Progenitor cell of endocrine pancreas (in vitro differentiated cells): ENCODE measurements around the gene SLC9A7. TPM values are rescaled to one million over a fixed set of nuclear protein-coding genes. Genes with fewer than 3 reads are reported as not detected.

Source experiments
- DNase-seq: peaks from one replicate; pipeline ENCODE4 v3.0.0; 2021; ENCODE audit warnings: low spot score; ENCODE audit not compliant: unreplicated experiment
- H3K27ac Mint-ChIP-seq: 2 replicates; pipeline ENCODE4 v1.8.0; 2021; ENCODE audit warnings: mild to moderate bottlenecking, moderate library complexity, mixed read lengths
- H3K27me3 Mint-ChIP-seq: 2 replicates; pipeline ENCODE4 v1.8.0; 2021; ENCODE audit warnings: mixed read lengths
- H3K36me3 Mint-ChIP-seq: 2 replicates; pipeline ENCODE4 v1.8.0; 2022; ENCODE audit warnings: mixed read lengths; ENCODE audit not compliant: insufficient read depth
- H3K4me1 Mint-ChIP-seq: 2 replicates; pipeline ENCODE4 v1.8.0; 2021; ENCODE audit warnings: low read depth, mixed read lengths
- H3K4me3 Mint-ChIP-seq: 2 replicates; pipeline ENCODE4 v1.8.0; 2021; ENCODE audit warnings: low read depth, mild to moderate bottlenecking, moderate library complexity, mixed read lengths
- H3K9me3 Mint-ChIP-seq: 2 replicates; pipeline ENCODE4 v1.8.0; 2021; ENCODE audit warnings: low read depth, mixed read lengths
- total RNA-seq: library from RNA; stranded (reverse); gene quantifications from 2 replicates; pipeline ENCODE4 v1.2.1, GENCODE V29; 2021
- TF ChIP-seq, protein P1 (sequence below): fragments of 200-600 bp; sonication (generic); IDR thresholded peaks from one replicate; pipeline ENCODE4 v1.5.0; 2021; ENCODE audit warnings: antibody characterized with exemption, mild to moderate bottlenecking; ENCODE audit not compliant: unreplicated experiment

The SLC9A7 gene
- total RNA-seq, 1 donor from 2014 or later, result 9.5 TPM

- DNase-seq, result no peak
- TF ChIP-seq, protein P1, sequence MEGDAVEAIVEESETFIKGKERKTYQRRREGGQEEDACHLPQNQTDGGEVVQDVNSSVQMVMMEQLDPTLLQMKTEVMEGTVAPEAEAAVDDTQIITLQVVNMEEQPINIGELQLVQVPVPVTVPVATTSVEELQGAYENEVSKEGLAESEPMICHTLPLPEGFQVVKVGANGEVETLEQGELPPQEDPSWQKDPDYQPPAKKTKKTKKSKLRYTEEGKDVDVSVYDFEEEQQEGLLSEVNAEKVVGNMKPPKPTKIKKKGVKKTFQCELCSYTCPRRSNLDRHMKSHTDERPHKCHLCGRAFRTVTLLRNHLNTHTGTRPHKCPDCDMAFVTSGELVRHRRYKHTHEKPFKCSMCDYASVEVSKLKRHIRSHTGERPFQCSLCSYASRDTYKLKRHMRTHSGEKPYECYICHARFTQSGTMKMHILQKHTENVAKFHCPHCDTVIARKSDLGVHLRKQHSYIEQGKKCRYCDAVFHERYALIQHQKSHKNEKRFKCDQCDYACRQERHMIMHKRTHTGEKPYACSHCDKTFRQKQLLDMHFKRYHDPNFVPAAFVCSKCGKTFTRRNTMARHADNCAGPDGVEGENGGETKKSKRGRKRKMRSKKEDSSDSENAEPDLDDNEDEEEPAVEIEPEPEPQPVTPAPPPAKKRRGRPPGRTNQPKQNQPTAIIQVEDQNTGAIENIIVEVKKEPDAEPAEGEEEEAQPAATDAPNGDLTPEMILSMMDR, result no peak
- peak overlapping the region; percentile 70 for H3K27ac Mint-ChIP-seq
- no peaks in the 10 kb centered on the region for H3K27me3 Mint-ChIP-seq
- peak overlapping the region; percentile 82 for H3K4me3 Mint-ChIP-seq
- peaks cover 6% of the 10 kb centered on the region for H3K9me3 Mint-ChIP-seq
- peaks cover 11% of the 10 kb centered on the region for H3K4me1 Mint-ChIP-seq
- H3K36me3 Mint-ChIP-seq, result no peaks in the 10 kb centered on the region
Observed at GRCh38 chrX:46758163-46758955, 559 bp downstream of the SLC9A7 start.

DNA sequence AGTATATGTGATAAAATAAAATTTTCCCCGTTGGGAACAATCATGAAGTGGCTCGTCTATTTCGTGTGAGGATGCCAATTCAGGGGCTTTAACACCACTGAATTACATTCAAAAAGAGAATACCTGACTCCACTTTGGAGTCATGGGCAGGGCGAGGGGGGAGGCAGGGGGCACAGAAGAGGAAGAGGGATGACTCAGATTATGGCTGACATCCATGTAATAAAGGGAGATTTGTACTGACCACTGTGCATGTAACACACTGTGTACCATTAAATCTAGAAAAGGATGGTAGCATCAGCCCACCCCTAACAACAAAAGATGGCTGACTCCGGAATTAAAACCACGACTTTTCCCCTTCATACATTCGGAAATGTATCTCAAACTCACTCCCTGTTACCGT lies 1.3 kb downstream of the SLC9A7 start:
- peaks cover 6% of the 10 kb centered on the region for H3K9me3 Mint-ChIP-seq
- TF ChIP-seq, protein P1, result no peak
- peaks cover 11% of the 10 kb centered on the region for H3K4me1 Mint-ChIP-seq
- peak overlapping the region; percentile 82 for H3K4me3 Mint-ChIP-seq
- no peak overlapping the region for H3K27ac Mint-ChIP-seq
- no peaks in the 10 kb centered on the region for H3K27me3 Mint-ChIP-seq
- H3K36me3 Mint-ChIP-seq, result no peaks in the 10 kb centered on the region
- no peak for DNase-seq

DNA sequence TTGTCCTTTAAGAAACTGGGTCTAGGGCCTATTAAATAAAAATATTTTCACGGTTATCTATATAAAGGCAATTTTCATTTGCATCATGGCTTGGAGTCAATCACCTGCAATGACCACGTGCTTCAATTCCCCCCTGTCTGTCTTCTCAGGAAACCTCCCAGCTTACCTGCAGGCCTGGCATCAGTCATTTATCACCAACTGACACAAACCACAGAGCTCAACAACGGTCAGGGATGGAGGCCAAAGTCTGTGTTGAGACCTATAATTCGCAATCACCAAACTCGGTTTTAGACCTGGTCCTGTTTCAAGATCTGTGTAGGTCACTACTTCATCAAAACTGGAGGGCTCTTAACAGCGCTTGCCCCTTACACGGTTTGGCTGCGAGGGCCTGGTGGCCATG lies 1.9 kb downstream of the SLC9A7 start:
- Mint-ChIP-seq H3K36me3 (no peaks in the 10 kb centered on the region), H3K27ac (no peak overlapping the region), H3K9me3 (peaks cover 4% of the 10 kb centered on the region), H3K4me1 (peaks cover 11% of the 10 kb centered on the region), H3K27me3 (no peaks in the 10 kb centered on the region), H3K4me3 (peak overlapping the region; percentile 82)
- no peak for DNase-seq
- TF ChIP-seq, protein P1, result no peak

GRCh38 chrX:46755671-46756070 lies 3.2 kb downstream of the SLC9A7 start:
- DNase-seq, result no peak
- Mint-ChIP-seq H3K36me3 (no peaks in the 10 kb centered on the region), H3K4me1 (peaks cover 11% of the 10 kb centered on the region), H3K27me3 (no peaks in the 10 kb centered on the region), H3K9me3 (peaks cover 4% of the 10 kb centered on the region), H3K4me3 (no peak overlapping the region), H3K27ac (no peak overlapping the region)
- TF ChIP-seq, protein P1, result no peak

- TF ChIP-seq, protein P1, result no peak
Observed at GRCh38 chrX:46754586-46755061, 4.3 kb downstream of the SLC9A7 start.

More at GRCh38 chrX:46754586-46755061, 4.3 kb downstream of the SLC9A7 start:
- H3K9me3 Mint-ChIP-seq, result peaks cover 4% of the 10 kb centered on the region
- H3K4me1 Mint-ChIP-seq, result peaks cover 11% of the 10 kb centered on the region
- peak overlapping the region; percentile 21 for H3K4me3 Mint-ChIP-seq
- H3K27ac Mint-ChIP-seq, result peak overlapping the region; percentile 56
- no peak for DNase-seq
- no peaks in the 10 kb centered on the region for H3K27me3 Mint-ChIP-seq
- no peaks in the 10 kb centered on the region for H3K36me3 Mint-ChIP-seq
